Stimulated activated memory B cell treated with anti-CD40 and anti-IgM and Interleukin-4, amounts not matched to agents 10 μg/mL and 1 μg/mL and 100 μg/mL, for 72 hours (primary cell): Measurements from ENCODE around the gene NFKBIA.
"Not testable (repeated sequence)": the region's sequence is repeated elsewhere in the genome, so short reads cannot be mapped to it uniquely, and the experiment has no call there.

ENCODE experiments used
- ATAC-seq: fragments of 150-1000 bp; cut with Tn5 transposase; 2 replicates; pipeline ENCODE4 v1.10.0; 2021
- H3K27ac Mint-ChIP-seq: one replicate; pipeline ENCODE4 v1.8.0; 2022; ENCODE audit warnings: mild to moderate bottlenecking, mixed read lengths
- H3K27me3 Mint-ChIP-seq: one replicate; pipeline ENCODE4 v1.8.0; 2022; ENCODE audit warnings: mixed read lengths
- H3K36me3 Mint-ChIP-seq: one replicate; pipeline ENCODE4 v1.8.0; 2022; ENCODE audit warnings: mixed read lengths
- H3K4me1 Mint-ChIP-seq: one replicate; pipeline ENCODE4 v1.8.0; 2022; ENCODE audit warnings: mixed read lengths
- H3K4me3 Mint-ChIP-seq: one replicate; pipeline ENCODE4 v1.8.0; 2022; ENCODE audit warnings: mild to moderate bottlenecking, moderate library complexity, mixed read lengths
- H3K9me3 Mint-ChIP-seq: one replicate; pipeline ENCODE4 v1.8.0; 2022; ENCODE audit warnings: mixed read lengths

Gene NFKBIA

GRCh38 chr14:35404449-35405303 is at the start of gene NFKBIA:
NFKBIA (minus strand) TSS chr14:35404749; CDS start chr14:35404644, 105 bp downstream.
- ATAC-seq = peak; percentile 87
- Mint-ChIP-seq H3K4me3 (peak within 1 kb of the TSS; percentile 95), H3K27ac (peak within 1 kb of the TSS; percentile 95), H3K36me3 (peaks cover 33% of the 10 kb centered on the region), H3K27me3 (no peaks in the 10 kb centered on the region), H3K4me1 (peaks cover 60% of the 10 kb centered on the region), H3K9me3 (no peaks in the 10 kb centered on the region)

- H3K4me3 Mint-ChIP-seq = no peak overlapping the region
- H3K9me3 Mint-ChIP-seq = peaks cover 8% of the 10 kb centered on the region
- H3K27ac Mint-ChIP-seq = no peak overlapping the region
- H3K27me3 Mint-ChIP-seq = peaks cover 20% of the 10 kb centered on the region
- no peaks in the 10 kb centered on the region for H3K36me3 Mint-ChIP-seq
- ATAC-seq = no peak
- H3K4me1 Mint-ChIP-seq = no peaks in the 10 kb centered on the region
These were observed 41.9 kb upstream of the NFKBIA start for GRCh38 chr14:35446450-35446849.

GRCh38 chr14:35444104-35444503 is 39.6 kb upstream of the NFKBIA start:
- ATAC-seq = no peak
- peaks cover 8% of the 10 kb centered on the region for H3K9me3 Mint-ChIP-seq
- peaks cover 20% of the 10 kb centered on the region for H3K27me3 Mint-ChIP-seq
- H3K4me1 Mint-ChIP-seq = peaks cover 8% of the 10 kb centered on the region
- H3K4me3 Mint-ChIP-seq = no peak overlapping the region
- H3K27ac Mint-ChIP-seq = no peak overlapping the region
- H3K36me3 Mint-ChIP-seq = no peaks in the 10 kb centered on the region

GRCh38 chr14:35441160-35441559 is 36.6 kb upstream of the NFKBIA start:
- peaks cover 8% of the 10 kb centered on the region for H3K9me3 Mint-ChIP-seq
- no peak overlapping the region for H3K27ac Mint-ChIP-seq
- ATAC-seq = no peak
- peaks cover 12% of the 10 kb centered on the region for H3K27me3 Mint-ChIP-seq
- no peak overlapping the region for H3K4me3 Mint-ChIP-seq
- H3K36me3 Mint-ChIP-seq = no peaks in the 10 kb centered on the region
- peaks cover 10% of the 10 kb centered on the region for H3K4me1 Mint-ChIP-seq

- Mint-ChIP-seq H3K36me3 (no peaks in the 10 kb centered on the region), H3K4me1 (peaks cover 10% of the 10 kb centered on the region), H3K4me3 (no peak overlapping the region), H3K27ac (no peak overlapping the region), H3K27me3 (peaks cover 10% of the 10 kb centered on the region), H3K9me3 (peaks cover 3% of the 10 kb centered on the region)
- ATAC-seq = peak; percentile 85
These were observed 34.6 kb upstream of the NFKBIA start for GRCh38 chr14:35438910-35439713.

- not testable (repeated sequence) for H3K4me3 Mint-ChIP-seq, ATAC-seq
These were observed 33.9 kb upstream of the NFKBIA start for GRCh38 chr14:35438492-35438891.

GRCh38 chr14:35435177-35435576 is 30.6 kb upstream of the NFKBIA start:
- no peak for ATAC-seq
- H3K9me3 Mint-ChIP-seq = no peaks in the 10 kb centered on the region
- H3K27ac Mint-ChIP-seq = no peak overlapping the region
- peaks cover 12% of the 10 kb centered on the region for H3K4me1 Mint-ChIP-seq
- no peak overlapping the region for H3K4me3 Mint-ChIP-seq
- H3K36me3 Mint-ChIP-seq = no peaks in the 10 kb centered on the region
- H3K27me3 Mint-ChIP-seq = no peaks in the 10 kb centered on the region

More at GRCh38 chr14:35438492-35438891, 33.9 kb upstream of the NFKBIA start:
- not testable (repeated sequence) for H3K36me3 Mint-ChIP-seq, H3K27me3 Mint-ChIP-seq, H3K27ac Mint-ChIP-seq, H3K4me1 Mint-ChIP-seq, H3K9me3 Mint-ChIP-seq

- Mint-ChIP-seq H3K4me3 (no peak overlapping the region), H3K27ac (no peak overlapping the region), H3K9me3 (no peaks in the 10 kb centered on the region), H3K36me3 (no peaks in the 10 kb centered on the region), H3K27me3 (no peaks in the 10 kb centered on the region), H3K4me1 (peaks cover 7% of the 10 kb centered on the region)
- ATAC-seq = no peak
These were observed 29.3 kb upstream of the NFKBIA start for GRCh38 chr14:35433826-35434225.

- Mint-ChIP-seq H3K9me3 (no peaks in the 10 kb centered on the region), H3K36me3 (no peaks in the 10 kb centered on the region), H3K27me3 (no peaks in the 10 kb centered on the region), H3K27ac (no peak overlapping the region), H3K4me3 (no peak overlapping the region), H3K4me1 (peaks cover 7% of the 10 kb centered on the region)
- ATAC-seq = no peak
These were observed 26.1 kb upstream of the NFKBIA start for GRCh38 chr14:35430459-35431199.

- peaks cover 7% of the 10 kb centered on the region for H3K4me1 Mint-ChIP-seq
- no peak overlapping the region for H3K4me3 Mint-ChIP-seq
- ATAC-seq = no peak
- no peaks in the 10 kb centered on the region for H3K9me3 Mint-ChIP-seq
- H3K36me3 Mint-ChIP-seq = no peaks in the 10 kb centered on the region
- no peak overlapping the region for H3K27ac Mint-ChIP-seq
- H3K27me3 Mint-ChIP-seq = no peaks in the 10 kb centered on the region
These were observed 25.4 kb upstream of the NFKBIA start for GRCh38 chr14:35429951-35430350.

- no peaks in the 10 kb centered on the region for H3K9me3 Mint-ChIP-seq
- H3K27ac Mint-ChIP-seq = no peak overlapping the region
- H3K27me3 Mint-ChIP-seq = no peaks in the 10 kb centered on the region
- no peaks in the 10 kb centered on the region for H3K36me3 Mint-ChIP-seq
- H3K4me1 Mint-ChIP-seq = peaks cover 14% of the 10 kb centered on the region
- ATAC-seq = no peak
- H3K4me3 Mint-ChIP-seq = no peak overlapping the region
These were observed 21.3 kb upstream of the NFKBIA start for GRCh38 chr14:35425850-35426249.

- Mint-ChIP-seq H3K4me3 (no peak overlapping the region), H3K36me3 (no peaks in the 10 kb centered on the region), H3K27ac (no peak overlapping the region), H3K27me3 (no peaks in the 10 kb centered on the region), H3K4me1 (peaks cover 6% of the 10 kb centered on the region), H3K9me3 (no peaks in the 10 kb centered on the region)
- ATAC-seq = no peak
These were observed 19.1 kb upstream of the NFKBIA start for GRCh38 chr14:35423621-35424020.

- Mint-ChIP-seq H3K27ac (no peak overlapping the region), H3K9me3 (no peaks in the 10 kb centered on the region), H3K4me3 (no peak overlapping the region)
These were observed 15.7 kb upstream of the NFKBIA start for GRCh38 chr14:35420036-35420811.

GRCh38 chr14:35419429-35419841 is 14.9 kb upstream of the NFKBIA start:
- no peaks in the 10 kb centered on the region for H3K36me3 Mint-ChIP-seq
- no peak overlapping the region for H3K27ac Mint-ChIP-seq
- H3K9me3 Mint-ChIP-seq = no peaks in the 10 kb centered on the region

More at GRCh38 chr14:35420036-35420811, 15.7 kb upstream of the NFKBIA start:
- ATAC-seq = no peak
- Mint-ChIP-seq H3K4me1 (peaks cover 32% of the 10 kb centered on the region), H3K36me3 (no peaks in the 10 kb centered on the region), H3K27me3 (no peaks in the 10 kb centered on the region)

More at GRCh38 chr14:35419429-35419841, 14.9 kb upstream of the NFKBIA start:
- H3K4me3 Mint-ChIP-seq = no peak overlapping the region
- peaks cover 40% of the 10 kb centered on the region for H3K4me1 Mint-ChIP-seq
- no peaks in the 10 kb centered on the region for H3K27me3 Mint-ChIP-seq
- ATAC-seq = no peak
